Measurements from ENCODE around the gene KDM2A.
"Not testable (repeated sequence)": the region's sequence is repeated elsewhere in the genome, so short reads cannot be mapped to it uniquely, and the experiment has no call there.

The KDM2A gene

DNA sequence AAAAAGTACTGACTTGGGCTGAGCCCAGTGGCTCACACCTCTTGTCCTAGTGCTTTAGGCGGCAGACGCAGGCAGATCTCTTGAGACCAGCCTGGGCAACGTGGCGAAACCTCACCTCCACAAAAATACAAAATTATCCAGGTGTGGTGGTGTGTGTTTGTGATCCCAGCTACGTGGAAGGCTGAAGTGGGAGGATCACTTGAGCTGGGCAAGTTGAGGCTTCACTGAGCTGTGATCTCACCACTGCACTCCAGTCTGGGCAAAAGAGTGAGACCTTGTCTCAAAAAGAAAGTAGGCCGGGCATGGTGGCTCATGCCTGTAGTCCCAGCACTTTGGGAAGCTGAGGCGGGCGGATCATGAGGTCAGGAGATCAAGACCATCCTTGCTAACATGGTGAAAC lies 115.5 kb downstream of the KDM2A start:
- FAIRE-seq; DNase-seq (ENCODE audit: low spot score): not testable (repeated sequence)

DNA sequence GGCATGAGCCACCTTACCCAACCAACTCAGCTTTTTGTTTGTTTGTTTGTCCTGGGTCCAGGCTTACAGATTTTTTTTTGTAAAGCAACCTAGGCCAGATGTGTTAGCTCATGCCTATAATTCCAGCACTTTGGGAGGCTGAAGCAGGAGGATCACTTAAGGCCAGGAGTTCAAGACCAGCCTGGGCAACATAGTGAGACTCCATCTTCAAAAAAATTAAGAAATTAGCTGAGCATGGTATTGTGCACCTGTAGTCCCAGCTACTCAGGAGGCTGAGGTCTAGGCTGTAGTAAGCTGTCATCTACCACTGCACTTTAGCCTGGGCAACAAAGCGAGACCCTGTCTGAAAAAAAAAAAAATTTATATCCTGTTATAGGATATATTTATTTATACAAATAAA lies 118.5 kb downstream of the KDM2A start:
- DNase-seq (ENCODE audit: low spot score) (no peak), FAIRE-seq (no peak)

DNA sequence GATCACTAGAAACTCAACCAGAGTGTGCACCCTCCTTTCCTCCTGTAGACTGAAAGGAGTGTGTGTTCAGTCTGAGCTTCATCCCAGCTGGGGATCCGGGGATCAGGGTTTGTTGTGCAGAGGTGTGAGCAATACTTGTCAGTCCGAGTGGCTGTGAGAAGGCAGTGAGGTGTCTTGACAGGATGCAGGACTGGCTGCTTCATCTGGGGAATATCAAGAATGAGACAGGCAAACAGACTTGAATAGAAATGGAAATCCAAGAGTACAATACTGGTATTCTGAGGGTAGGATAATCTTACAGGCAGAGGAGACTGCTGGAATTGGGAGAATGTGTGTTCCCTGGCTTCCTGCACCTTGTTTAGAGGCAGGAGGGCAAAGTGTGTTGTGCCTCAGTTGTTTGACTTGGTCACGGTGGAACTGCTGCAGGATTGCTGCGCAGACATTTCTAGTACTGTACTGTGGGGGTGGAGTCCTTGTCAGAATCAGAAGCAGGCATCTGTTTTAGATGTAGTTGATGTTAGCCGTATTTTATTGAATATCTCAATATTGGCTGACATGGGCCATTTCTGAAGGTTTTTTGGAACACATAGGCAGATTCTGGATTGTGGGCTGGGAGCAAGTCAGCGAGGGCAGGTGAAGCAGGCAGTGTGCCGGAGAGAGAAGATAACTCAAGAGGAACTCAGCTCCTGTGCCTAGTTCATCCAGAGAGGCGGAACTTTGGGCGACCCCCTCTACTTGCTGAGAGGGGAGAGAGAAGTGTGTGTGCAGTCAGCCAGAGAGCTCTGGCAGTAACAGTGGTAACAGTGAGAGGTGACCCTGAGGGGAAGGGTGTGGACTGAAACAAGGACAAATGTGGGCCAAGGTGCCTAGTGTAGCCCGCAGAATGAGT lies 120.1 kb downstream of the KDM2A start:
- FAIRE-seq: no peak
- DNase-seq (ENCODE audit: low spot score): no peak

DNA sequence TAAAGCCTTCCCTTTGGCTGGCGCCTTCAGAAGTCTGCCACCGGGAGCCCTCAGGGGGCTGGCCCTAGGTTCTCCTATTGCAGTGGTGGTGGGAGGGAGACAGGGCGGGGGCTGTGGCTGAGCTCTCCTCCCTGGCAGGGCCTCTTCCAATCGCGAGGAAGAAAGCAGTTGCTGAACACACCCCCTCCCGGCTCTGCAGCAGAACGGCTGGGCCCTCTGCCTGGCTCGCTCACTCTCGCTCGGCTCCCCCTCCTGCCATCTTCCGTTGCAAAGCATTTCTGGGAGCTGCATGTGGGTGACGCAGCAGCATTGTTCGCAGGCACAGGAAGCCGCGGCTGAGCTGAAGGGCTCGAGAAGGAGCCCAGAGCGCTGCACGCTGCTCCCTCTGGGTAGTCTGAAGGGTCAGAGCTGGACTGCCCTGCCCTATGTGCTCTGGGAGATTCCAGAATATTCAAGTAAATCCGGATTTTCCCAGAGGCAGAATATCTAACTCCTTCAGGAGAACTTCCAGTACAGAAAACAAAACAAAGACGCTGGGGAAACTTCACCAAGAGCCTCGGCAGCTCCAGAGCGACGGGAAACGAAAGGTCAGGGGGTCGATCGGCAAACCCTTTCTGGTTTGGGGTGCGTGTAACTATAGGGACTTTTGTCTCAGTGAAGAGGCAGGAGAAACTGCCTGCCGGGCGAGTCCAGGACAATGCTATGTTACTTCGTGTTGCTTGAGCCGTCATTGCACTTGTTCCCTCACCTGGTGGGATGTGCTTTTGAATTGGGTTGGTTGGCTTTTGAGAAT lies 120.9 kb downstream of the KDM2A start:
- FAIRE-seq (no peak), DNase-seq (ENCODE audit: low spot score) (peak; percentile 98)

DNA sequence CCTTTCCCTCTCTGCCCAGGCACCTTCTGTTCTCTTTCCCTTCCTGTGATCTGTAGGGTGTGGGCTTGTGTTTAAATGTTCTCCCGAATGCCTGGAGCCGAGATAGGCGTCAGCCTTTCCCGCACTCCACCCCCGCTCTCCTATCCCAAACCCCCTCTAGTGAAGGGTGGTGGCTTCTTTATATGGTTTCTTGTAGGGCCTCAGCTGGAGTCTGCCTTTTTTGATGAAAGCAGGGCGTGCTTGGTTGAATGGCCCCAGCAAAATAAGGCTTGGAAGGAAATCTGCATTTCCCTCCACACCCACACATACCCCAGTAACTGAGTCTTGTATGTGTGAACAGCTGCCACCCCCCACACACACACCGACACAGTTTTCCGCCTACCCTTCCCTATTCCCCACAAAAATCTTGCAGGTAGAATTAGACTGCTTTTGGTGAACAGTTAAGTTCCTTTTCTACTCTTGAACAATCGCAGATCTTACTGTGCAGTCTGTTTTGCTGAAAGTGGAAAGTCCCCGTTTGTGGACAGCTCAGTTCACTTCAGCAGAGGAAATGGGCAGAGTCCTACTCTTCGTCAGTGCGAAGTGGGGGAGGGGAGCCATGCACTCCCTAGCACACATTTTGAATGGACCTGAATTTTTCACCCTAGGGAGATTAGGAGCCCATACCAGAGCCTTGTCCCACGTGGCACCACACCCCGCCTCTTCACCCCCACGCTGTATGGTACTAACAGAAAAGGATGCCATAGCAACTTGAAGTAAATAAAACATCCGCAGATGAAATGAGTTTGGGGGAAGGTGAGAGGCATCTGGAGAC lies 121.7 kb downstream of the KDM2A start:
- FAIRE-seq (no peak), DNase-seq (ENCODE audit: low spot score) (peak; percentile 49)

DNA sequence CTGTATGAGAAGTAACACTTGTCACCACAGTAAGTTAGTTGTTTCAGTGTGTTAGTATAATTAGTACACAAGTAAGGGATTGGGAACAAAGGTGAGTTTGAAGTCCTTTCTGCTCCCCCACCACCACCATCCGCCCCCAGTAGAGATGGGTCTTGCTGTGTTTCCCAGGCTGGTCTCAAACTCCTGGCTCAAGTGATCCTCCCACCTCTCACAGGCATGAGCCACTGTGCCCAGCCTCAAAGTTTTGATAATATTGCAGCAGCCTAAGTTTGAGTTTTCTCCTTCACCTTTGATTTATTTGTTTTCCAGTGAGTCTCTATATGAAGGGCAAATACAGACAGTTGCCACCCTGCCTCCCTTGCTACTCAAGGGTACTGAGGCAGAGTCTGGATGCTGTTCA lies 123.5 kb downstream of the KDM2A start:
- FAIRE-seq: no peak

DNA sequence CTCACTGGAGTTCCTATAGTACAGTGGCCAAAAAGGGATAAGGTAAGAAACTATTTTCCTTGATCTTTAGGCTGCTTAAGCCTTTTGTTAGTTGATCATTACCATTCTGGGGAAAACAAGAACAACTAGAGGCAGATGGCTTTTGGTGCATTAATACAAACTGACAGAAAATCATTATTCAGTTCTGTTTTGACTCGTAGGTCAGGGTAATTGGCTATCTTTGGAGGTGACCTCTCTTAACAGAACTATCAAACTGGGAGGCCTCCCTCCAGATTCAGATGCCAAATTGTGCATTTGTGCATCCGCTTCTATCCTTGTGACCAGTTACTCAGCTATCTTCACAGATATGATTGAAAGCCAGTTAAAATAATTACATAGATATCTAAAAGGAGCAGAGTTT lies 124.0 kb downstream of the KDM2A start:
- no peak for FAIRE-seq
- DNase-seq (ENCODE audit: low spot score): no peak

More for the DNA sequence above, 123.5 kb downstream of the KDM2A start:
- DNase-seq (ENCODE audit: low spot score): no peak

DNA sequence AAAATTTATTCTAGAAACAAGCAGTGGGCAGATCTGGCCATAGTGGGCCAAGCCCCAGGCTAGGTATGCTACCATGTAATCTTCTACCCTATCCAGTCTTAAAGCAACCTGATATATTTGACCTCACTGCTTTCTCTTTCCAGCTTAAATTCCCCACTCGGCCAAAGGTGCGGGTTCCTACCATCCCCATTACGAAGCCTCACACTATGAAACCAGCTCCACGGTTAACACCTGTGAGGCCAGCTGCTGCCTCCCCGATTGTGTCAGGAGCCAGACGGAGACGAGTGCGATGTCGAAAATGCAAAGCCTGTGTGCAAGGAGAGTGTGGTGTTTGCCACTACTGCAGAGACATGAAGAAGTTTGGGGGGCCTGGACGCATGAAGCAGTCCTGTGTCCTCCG lies 126.0 kb downstream of the KDM2A start:
- DNase-seq (ENCODE audit: low spot score): no peak
- no peak for FAIRE-seq

DNA sequence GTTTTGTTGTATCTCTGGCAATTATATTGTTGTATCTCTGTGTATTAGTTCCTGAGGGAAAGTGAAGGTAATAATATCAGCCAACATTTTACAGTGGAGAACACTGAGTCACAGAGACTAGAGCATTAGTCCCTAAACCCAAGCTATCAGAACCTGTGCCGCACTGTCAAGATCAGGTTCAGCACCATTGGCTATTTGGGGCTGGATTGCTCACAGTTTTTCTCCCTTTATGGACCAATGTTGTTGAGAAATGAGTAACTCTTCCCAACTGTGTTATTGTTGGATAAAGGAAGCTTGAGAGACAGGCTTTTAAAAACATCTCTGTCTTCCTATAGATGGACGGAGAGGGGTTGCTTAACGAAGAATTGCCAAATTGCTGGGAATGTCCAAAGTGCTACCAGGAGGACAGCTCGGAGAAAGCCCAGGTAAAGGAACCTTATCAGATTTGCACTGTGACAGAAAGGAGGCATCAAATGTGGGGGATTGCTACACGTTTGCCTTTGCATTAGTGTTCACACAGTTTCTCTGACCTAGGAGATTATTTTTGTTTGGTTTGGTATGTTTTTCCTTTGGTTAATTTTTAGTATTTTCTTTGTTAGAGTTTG lies 129.0 kb downstream of the KDM2A start:
- DNase-seq (ENCODE audit: low spot score) (no peak), FAIRE-seq (no peak)

DNA sequence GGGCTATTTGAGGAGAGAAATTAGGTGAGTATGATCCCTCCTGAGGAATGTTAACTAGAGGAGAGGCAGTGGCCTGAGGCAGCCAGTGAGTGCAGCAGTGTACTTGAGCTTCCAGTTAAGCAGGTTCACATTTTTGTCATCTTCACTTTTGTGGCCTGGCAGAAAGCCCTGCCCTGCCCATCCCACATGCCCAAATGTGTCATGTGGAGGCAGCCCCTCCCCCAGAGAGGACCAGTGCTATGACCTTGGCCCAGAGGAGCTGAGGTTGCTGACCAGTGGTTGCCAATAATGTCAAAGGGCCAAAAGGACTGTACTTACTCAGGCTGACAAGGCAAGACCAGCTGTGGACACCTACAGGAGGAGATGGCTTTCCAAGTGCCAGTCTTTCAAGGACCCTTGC lies 129.6 kb downstream of the KDM2A start:
- no peak for FAIRE-seq

DNA sequence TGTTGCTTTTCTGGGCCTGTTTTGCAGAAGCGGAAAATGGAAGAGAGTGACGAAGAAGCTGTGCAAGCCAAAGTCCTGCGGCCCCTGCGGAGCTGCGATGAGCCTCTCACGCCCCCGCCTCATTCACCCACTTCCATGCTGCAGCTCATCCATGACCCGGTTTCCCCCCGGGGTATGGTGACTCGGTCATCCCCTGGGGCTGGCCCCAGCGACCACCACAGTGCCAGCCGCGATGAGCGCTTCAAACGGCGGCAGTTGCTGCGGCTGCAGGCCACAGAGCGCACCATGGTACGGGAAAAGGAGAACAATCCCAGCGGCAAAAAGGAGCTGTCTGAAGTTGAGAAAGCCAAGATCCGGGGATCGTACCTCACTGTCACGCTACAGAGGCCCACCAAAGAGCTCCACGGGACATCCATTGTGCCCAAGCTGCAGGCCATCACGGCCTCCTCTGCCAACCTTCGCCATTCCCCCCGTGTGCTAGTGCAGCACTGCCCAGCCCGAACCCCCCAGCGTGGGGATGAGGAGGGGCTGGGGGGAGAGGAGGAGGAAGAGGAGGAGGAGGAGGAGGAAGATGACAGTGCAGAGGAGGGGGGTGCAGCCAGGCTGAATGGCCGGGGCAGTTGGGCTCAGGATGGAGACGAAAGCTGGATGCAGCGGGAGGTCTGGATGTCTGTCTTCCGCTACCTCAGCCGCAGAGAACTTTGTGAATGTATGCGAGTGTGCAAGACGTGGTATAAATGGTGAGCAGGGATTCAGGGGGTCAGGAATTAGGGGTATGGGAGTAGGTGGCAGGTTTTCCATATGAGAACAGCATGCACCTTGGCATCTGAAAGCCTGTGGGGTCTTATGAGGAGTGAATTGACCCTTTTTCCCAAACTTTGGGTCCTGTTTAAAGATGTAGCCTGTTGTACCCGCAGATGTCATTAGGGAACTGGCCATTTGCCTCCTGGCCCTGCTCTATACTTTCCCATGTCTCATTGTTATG lies 131.3 kb downstream of the KDM2A start:
- no peak for FAIRE-seq
- no peak for DNase-seq (ENCODE audit: low spot score)

More for the DNA sequence above, 129.6 kb downstream of the KDM2A start:
- no peak for DNase-seq (ENCODE audit: low spot score)

DNA sequence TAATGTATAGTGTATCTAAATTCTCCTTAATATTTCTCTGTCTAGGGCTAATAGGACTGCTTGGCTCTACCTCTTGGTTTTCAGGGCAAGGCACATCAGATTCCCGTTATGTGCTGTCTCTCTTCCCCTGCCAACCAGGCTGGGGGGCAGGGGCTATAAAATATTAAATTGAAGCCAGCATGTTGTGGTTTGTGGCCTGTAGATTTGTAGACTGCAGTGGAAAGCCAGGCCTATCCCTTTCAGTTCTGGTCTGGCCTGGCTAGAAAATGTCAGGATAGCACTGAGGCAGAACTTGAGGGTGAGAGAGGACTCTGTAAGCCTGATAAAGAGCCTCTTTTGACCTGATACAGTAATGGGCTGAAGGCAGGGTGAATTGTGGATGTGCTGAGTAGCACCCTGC lies 132.8 kb downstream of the KDM2A start:
- DNase-seq (ENCODE audit: low spot score) (no peak), FAIRE-seq (no peak)

DNA sequence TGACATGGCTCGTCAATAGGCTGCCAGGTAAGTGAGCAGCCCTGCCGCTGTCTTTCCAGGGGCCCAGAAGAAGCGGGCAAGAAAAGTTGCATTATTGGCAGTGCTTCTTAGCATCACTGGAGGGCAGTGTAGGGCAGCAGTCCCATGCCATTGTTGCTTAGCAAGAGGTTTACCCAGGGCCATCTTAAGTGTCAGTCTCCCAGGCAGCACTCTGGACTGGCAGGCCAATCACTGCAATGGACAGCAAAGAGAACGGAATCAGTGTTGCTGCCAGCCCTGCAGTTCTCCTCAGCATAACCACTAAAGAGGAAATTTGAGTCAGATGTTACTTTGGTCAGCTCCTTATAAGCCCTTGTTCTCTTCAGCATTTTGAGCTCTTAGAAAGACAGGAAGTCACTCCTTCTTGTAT lies 133.8 kb downstream of the KDM2A start:
- no peak for DNase-seq (ENCODE audit: low spot score)

DNA sequence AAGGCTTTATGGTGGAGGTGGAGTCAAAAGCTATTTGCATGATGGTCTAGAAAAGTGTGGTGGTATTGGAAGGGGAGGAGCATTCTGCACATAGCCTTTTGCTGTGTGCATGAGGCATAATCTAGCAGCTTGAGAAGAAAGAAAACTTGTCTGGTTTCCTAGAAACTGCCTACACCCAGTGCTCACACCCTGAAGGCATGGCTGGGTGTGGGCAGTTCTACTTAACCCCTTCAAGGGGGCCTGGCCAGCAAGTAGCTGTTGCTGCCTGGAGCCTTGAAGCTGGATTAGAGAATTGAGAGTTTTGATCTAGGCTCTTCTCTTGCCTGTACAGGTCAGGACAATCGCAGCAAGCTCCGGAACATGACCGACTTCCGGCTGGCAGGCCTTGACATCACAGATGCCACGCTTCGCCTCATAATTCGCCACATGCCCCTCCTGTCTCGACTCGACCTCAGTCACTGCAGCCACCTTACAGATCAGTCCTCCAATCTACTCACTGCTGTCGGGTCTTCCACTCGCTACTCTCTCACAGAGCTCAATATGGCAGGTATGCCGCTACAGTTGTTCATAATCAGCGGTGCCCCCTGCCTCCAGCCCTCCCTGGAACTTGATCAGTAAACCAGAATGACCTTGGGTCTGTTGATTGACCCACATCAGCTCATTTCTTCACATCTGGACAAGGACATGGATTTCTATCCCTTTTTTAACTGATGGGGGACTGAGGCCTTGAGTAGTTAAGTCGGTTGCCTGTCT lies 135.0 kb downstream of the KDM2A start:
- FAIRE-seq: no peak
- DNase-seq (ENCODE audit: low spot score): no peak

More for the DNA sequence above, 133.8 kb downstream of the KDM2A start:
- no peak for FAIRE-seq

DNA sequence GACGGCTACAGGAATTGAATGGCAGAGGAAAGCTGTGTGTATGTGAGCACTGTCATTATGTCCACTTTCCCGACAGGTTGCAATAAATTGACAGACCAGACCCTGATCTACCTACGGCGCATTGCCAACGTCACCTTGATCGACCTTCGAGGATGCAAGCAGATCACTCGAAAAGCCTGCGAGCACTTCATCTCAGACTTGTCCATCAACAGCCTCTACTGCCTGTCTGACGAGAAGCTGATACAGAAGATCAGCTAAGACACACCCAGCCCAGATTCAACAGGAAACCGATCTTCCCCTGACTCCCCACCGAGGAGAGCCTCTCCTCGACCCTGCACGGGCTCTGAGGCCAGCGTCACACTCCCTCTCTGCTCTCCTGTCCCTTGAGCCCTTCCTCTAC lies 135.7 kb downstream of the KDM2A start:
- DNase-seq (ENCODE audit: low spot score): no peak
- no peak for FAIRE-seq

DNA sequence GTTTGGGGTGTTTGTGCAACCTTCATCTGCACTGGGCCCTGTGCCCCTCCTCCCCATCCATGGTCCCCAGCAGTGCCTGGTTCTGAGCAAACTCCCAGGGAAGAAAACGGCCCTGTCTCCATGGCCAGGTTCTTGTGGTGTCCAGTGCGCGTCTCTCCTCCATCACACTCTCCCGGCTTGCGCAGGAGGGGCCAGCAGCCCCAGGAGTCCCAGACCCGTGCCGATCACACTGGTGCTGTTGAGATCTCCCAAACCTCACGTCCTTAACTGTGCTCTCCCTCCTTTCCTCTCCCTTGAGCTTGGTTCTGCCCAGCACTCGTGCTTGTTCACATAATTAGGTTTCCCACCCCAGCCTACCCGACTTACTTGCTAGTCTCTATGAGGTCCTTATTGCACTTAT lies 136.3 kb downstream of the KDM2A start:
- FAIRE-seq (no peak), DNase-seq (ENCODE audit: low spot score) (no peak)

DNA sequence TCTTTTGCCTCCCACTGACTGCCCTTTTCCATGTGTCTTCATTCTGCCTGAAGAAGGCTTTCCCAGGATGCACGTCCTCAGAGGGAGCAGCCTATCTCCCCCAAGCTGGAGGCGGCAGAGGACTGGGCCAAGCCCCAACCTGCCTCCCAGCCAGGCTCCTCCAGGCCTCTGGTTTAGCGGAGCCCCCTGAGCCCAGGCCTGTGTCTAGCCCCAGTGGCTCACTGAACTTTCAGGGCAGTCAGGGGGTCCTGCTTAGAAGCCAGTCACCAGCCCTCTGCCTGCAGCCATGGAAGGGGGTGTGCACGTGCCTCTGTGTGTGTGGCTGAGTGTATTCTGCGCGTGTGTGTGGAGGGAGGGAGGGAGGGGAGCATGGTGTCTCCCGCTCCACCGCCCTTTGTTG lies 136.8 kb downstream of the KDM2A start:
- no peak for FAIRE-seq

DNA sequence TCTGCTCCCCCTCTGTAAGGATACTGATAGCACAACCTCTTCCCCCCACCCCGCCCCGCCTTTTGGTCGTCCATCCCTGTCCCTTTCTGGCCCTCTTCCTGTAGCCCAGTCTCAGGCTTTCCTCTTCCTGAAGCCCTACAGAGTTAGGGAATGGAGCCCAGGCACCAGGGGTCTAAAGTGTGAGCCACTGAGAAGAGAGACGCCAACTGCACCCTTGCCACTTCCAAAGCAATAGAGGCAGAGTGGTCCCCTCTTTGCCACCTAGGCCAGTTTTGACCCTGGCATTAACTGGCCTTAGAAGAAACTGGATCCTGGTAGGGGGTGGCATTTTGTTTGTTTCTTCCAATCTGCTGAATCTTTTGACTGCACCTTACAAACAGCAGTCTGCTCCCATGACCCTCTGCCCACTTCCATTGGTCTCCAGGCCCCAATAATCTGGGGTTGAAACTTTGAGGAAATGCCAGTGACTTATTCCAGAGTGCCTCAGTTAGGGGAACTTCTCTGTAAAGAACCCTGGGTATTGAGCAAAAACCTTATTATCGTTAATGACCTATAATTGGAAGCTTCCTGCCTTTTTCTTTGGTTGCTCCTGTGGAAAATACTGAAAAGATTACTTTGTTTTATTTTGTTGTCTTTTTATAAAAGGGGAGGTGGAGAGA lies 137.5 kb downstream of the KDM2A start:
- DNase-seq (ENCODE audit: low spot score) (no peak), FAIRE-seq (no peak)

More for the DNA sequence above, 136.8 kb downstream of the KDM2A start:
- no peak for DNase-seq (ENCODE audit: low spot score)

DNA sequence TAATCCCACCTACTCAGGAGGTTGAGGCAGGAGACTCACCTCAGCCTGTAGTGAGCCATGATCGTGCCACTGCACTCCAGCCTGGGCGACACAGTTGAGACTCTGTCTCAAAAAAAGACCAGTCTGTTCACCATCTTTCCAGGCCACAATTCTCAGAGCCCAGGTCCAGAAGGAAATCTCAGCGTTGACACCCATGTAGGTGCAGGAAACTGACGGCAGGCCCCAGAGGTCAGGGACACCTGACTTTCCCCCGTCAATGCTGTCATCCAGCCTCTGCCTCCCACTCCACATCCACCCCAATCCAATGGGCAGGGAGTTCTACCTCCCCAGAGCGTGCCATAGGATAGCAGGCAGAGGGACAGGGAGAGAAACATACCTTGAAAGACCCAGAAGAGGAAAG lies 141.3 kb downstream of the KDM2A start:
- DNase-seq (ENCODE audit: low spot score): no peak
- FAIRE-seq: no peak
